H1 (cell line): ENCODE measurements around the gene YY1AP1. TPM values are rescaled to one million over a fixed set of nuclear protein-coding genes. Genes with fewer than 3 reads are reported as not detected.
A peak's percentile ranks its signal among the peaks of the same experiment; 100 is the strongest.

Source experiments
- CHD1 ChIP-seq: IDR thresholded peaks from 2 replicates; pipeline ENCODE4 v1.6.1; 2012; ENCODE audit warnings: low read depth, low read length, improper control_type of control experiment
- CTCF ChIP-seq, 3 experiments: IDR thresholded peaks; 1 replicate in 2 of 3; 2 replicates in 1 of 3; pipeline versions ENCODE4 v1.5.1 to v1.6.1; 2011; ENCODE audit warnings: low read length in 3 of 3, mild to moderate bottlenecking in 3 of 3, inconsistent platforms in 2 of 3, low read depth in 1 of 3, moderate library complexity in 1 of 3; ENCODE audit not compliant: insufficient read depth in 1 of 3; ENCODE audit errors: control extremely low read depth in 1 of 3
- EP300 ChIP-seq, 2 experiments: IDR thresholded peaks; 1 replicate in 1 of 2; 2 replicates in 1 of 2; pipeline ENCODE4 v1.6.1; 2011 to 2012; ENCODE audit warnings: low read depth in 2 of 2, low read length in 2 of 2, mild to moderate bottlenecking in 2 of 2, borderline replicate concordance in 1 of 2, inconsistent platforms in 1 of 2, moderate library complexity in 1 of 2
- HDAC2 ChIP-seq, 2 experiments: fragments of 300-600 bp in 1 of 2; sonication (generic) in 1 of 2; IDR thresholded peaks; 2 replicates each; pipeline ENCODE4 v1.6.1; 2011 to 2012; ENCODE audit warnings: low read depth in 2 of 2, low read length in 2 of 2, mild to moderate bottlenecking in 2 of 2, moderate library complexity in 2 of 2, borderline replicate concordance in 1 of 2, inconsistent platforms in 1 of 2
- JUND ChIP-seq: IDR thresholded peaks from 2 replicates; pipeline ENCODE4 v1.6.1; 2011; ENCODE audit warnings: mild to moderate bottlenecking, improper control_type of control experiment, low read length
- MAX ChIP-seq: IDR thresholded peaks from 2 replicates; pipeline ENCODE4 v1.6.1; 2012; ENCODE audit warnings: inconsistent platforms
- PHF8 ChIP-seq: fragments of 200-600 bp; sonication (generic); conservative IDR thresholded peaks from 2 replicates; pipeline ENCODE4 v1.7.1; 2012; ENCODE audit warnings: low read depth, mild to moderate bottlenecking, inconsistent platforms, low read length, moderate library complexity
- POLR2AphosphoS5 ChIP-seq: IDR thresholded peaks from 2 replicates; pipeline ENCODE4 v1.6.1; 2011; ENCODE audit warnings: low read depth, low read length
- RNF2 ChIP-seq: fragments of 200-900, 300-1000 bp; sonication (generic); IDR thresholded peaks from 2 replicates; pipeline ENCODE4 v1.7.1; 2016; ENCODE audit warnings: borderline replicate concordance, low read depth, mild to moderate bottlenecking, antibody characterized with exemption, low read length; ENCODE audit not compliant: poor library complexity, severe bottlenecking; ENCODE audit errors: missing control alignments
- SIX5 ChIP-seq: IDR thresholded peaks from 2 replicates; pipeline ENCODE4 v1.6.1; 2011; ENCODE audit warnings: mild to moderate bottlenecking, low read depth, low read length
- SP1 ChIP-seq: IDR thresholded peaks from 2 replicates; pipeline ENCODE4 v1.6.1; 2011; ENCODE audit warnings: low read depth, low read length
- TBP ChIP-seq: IDR thresholded peaks from 2 replicates; pipeline ENCODE4 v1.6.1; 2011; ENCODE audit warnings: low read depth, low read length, improper control_type of control experiment
- polyA plus RNA-seq, 7 experiments: library from polyadenylated mRNA; depleted of rRNA in 3 of 7; stranded (reverse) in 5 of 7; unstranded in 2 of 7; fragments of >200 nt in 5 of 7; fragments of 200-250 nt in 2 of 7; gene quantifications; 1 replicate in 5 of 7; 2 replicates in 1 of 7; 4 replicates in 1 of 7; pipeline versions ENCODE4 v1.2.1 to v1.2.3, GENCODE V29; 2011 to 2013; ENCODE audit warnings: missing spikeins in 2 of 7, mixed read lengths in 2 of 7
- total RNA-seq: library from RNA; stranded (reverse); fragmentation: NEBNext Ultra II Directional; extraction: Animal tissue kit (Norgen Biotek cat#: 25700); gene quantifications from 2 replicates; pipeline ENCODE4 v1.2.1, GENCODE V29; 2021

The YY1AP1 gene
- total and polyA plus RNA-seq, 2 of the 8 experiments (the other 6 are each of a cell fraction or from before 2014, with no cell fraction given), result 44.2 to 48.6 TPM

GRCh38 chr1:155688324-155689080 lies at the start of gene YY1AP1 (continued):
- TF ChIP-seq JUND, result peak; percentile 92
- TF ChIP-seq CHD1, result peak; percentile 84; the same call in 1 of the 2 replicates
- no peak for TF ChIP-seq RNF2
- TF ChIP-seq POLR2AphosphoS5, result no peak; the same call in 1 of the 2 replicates
- peak in 1 of 2 experiments; percentile 97; a peak in 2 of 3 replicates for TF ChIP-seq EP300 (IDR thresholded peaks at IDR 0.05; ENCODE audit: borderline replicate concordance in 1 of 2, low read depth in 2 of 2, low read length in 2 of 2)
- TF ChIP-seq SIX5, result peak; percentile 13; the same call in 1 of the 2 replicates
- TF ChIP-seq HDAC2 (IDR thresholded peaks at IDR 0.05; ENCODE audit: borderline replicate concordance in 1 of 2, low read depth in 2 of 2, low read length in 2 of 2), result 0 out of 4 replicates have a peak, but pooled peaks of 1 of the 2 experiments have one; percentile 57
- 0 out of 2 replicates have a peak, but pooled peaks have one; percentile 4 for TF ChIP-seq SP1
- TF ChIP-seq TBP, result peak; percentile 46
- peak; percentile 54 for TF ChIP-seq PHF8
- no peak for TF ChIP-seq CTCF (IDR thresholded peaks at IDR 0.05; ENCODE audit: control extremely low read depth in 1 of 3, insufficient read depth in 1 of 3, low read depth in 1 of 3, low read length in 3 of 3)
- peak; percentile 30; the same call in 1 of the 2 replicates for TF ChIP-seq MAX
